Muscle layer of duodenum (tissue), 2 donors: ENCODE results near the gene TTLL11.

Experiments used
- H3K27ac ChIP-seq: one replicate; pipeline ENCODE4 v1.7.0; 2013; ENCODE audit warnings: mild to moderate bottlenecking, low read length
- H3K27me3 ChIP-seq: one replicate; pipeline ENCODE4 v1.7.0; 2013; ENCODE audit warnings: low read depth, mild to moderate bottlenecking, control low read depth, low read length
- H3K36me3 ChIP-seq, 2 donors: one replicate each; pipeline ENCODE4 v1.7.0; 2013; ENCODE audit warnings: low read length in 2 of 2, control low read depth in 1 of 2, mild to moderate bottlenecking in 1 of 2; ENCODE audit not compliant: insufficient read depth in 2 of 2, control insufficient read depth in 1 of 2
- H3K4me1 ChIP-seq, 2 donors: one replicate each; pipeline ENCODE4 v1.7.0; 2013; ENCODE audit warnings: low read length in 2 of 2, mild to moderate bottlenecking in 2 of 2, control low read depth in 1 of 2, moderate library complexity in 1 of 2; ENCODE audit not compliant: insufficient read depth in 2 of 2, control insufficient read depth in 1 of 2
- H3K4me3 ChIP-seq, 2 donors: one replicate each; pipeline ENCODE4 v1.7.0; 2013; ENCODE audit warnings: low read length in 2 of 2, low read depth in 1 of 2, mild to moderate bottlenecking in 1 of 2
- H3K9me3 ChIP-seq, 2 donors: one replicate each; pipeline ENCODE4 v1.7.0; 2013; ENCODE audit warnings: low read length in 2 of 2, control low read depth in 1 of 2, mild to moderate bottlenecking in 1 of 2; ENCODE audit not compliant: control insufficient read depth in 1 of 2
- donor health status: healthy.

TTLL11 gene

GRCh38 chr9:121781701-121782464, 311.2 kb downstream of the TTLL11 start:
- no peak overlapping the region for H3K27ac ChIP-seq
- H3K4me1 ChIP-seq, result peaks cover 0 to 4% of the 10 kb centered on the region in 2 donors
- H3K4me3 ChIP-seq, result no peak overlapping the region
- H3K9me3 ChIP-seq, result peaks cover 0 to 3% of the 10 kb centered on the region in 2 donors
- H3K27me3 ChIP-seq, result no peaks in the 10 kb centered on the region
- H3K36me3 ChIP-seq, result peaks cover 30 to 57% of the 10 kb centered on the region in 2 donors

GRCh38 chr9:121781145-121781548, 312.0 kb downstream of the TTLL11 start:
- H3K9me3 ChIP-seq, result peaks cover 0 to 3% of the 10 kb centered on the region in 2 donors
- no peaks in the 10 kb centered on the region for H3K27me3 ChIP-seq
- H3K36me3 ChIP-seq, result peaks cover 37 to 61% of the 10 kb centered on the region in 2 donors
- no peak overlapping the region for H3K27ac ChIP-seq
- peaks cover 0 to 4% of the 10 kb centered on the region in 2 donors for H3K4me1 ChIP-seq
- H3K4me3 ChIP-seq, result no peak overlapping the region

- no peaks in the 10 kb centered on the region for H3K27me3 ChIP-seq
- H3K36me3 ChIP-seq, result peaks cover 44 to 60% of the 10 kb centered on the region in 2 donors
- H3K27ac ChIP-seq, result no peak overlapping the region
Observed at GRCh38 chr9:121780177-121781040, 312.7 kb downstream of the TTLL11 start.

GRCh38 chr9:121779381-121780117, 313.6 kb downstream of the TTLL11 start:
- peak overlapping the region; percentile 53 for H3K27ac ChIP-seq
- peaks cover 46 to 63% of the 10 kb centered on the region in 2 donors for H3K36me3 ChIP-seq
- H3K4me1 ChIP-seq, result peaks cover 0 to 4% of the 10 kb centered on the region in 2 donors
- H3K27me3 ChIP-seq, result no peaks in the 10 kb centered on the region
- no peak overlapping the region for H3K4me3 ChIP-seq
- peaks cover 0 to 3% of the 10 kb centered on the region in 2 donors for H3K9me3 ChIP-seq

More at GRCh38 chr9:121780177-121781040, 312.7 kb downstream of the TTLL11 start:
- Histone ChIP-seq H3K4me3 (no peak overlapping the region), H3K4me1 (peaks cover 0 to 4% of the 10 kb centered on the region in 2 donors), H3K9me3 (peaks cover 0 to 3% of the 10 kb centered on the region in 2 donors)

- peaks cover 50 to 65% of the 10 kb centered on the region in 2 donors for H3K36me3 ChIP-seq
- H3K4me3 ChIP-seq, result no peak overlapping the region
- H3K27me3 ChIP-seq, result no peaks in the 10 kb centered on the region
- peak overlapping the region; percentile 53 for H3K27ac ChIP-seq
- peaks cover 0 to 3% of the 10 kb centered on the region in 2 donors for H3K9me3 ChIP-seq
- H3K4me1 ChIP-seq, result peaks cover 0 to 4% of the 10 kb centered on the region in 2 donors
Observed at GRCh38 chr9:121778252-121779225, 314.6 kb downstream of the TTLL11 start.

- Histone ChIP-seq H3K27ac (no peak overlapping the region), H3K36me3 (peaks cover 42 to 63% of the 10 kb centered on the region in 2 donors)
Observed at GRCh38 chr9:121776739-121777637, 316.1 kb downstream of the TTLL11 start.

GRCh38 chr9:121776001-121776738, 316.9 kb downstream of the TTLL11 start:
- no peak overlapping the region for H3K27ac ChIP-seq
- H3K27me3 ChIP-seq, result no peaks in the 10 kb centered on the region
- H3K4me1 ChIP-seq, result peaks cover 0 to 12% of the 10 kb centered on the region in 2 donors
- H3K9me3 ChIP-seq, result peaks cover 0 to 3% of the 10 kb centered on the region in 2 donors
- H3K4me3 ChIP-seq, result no peak overlapping the region
- peaks cover 35 to 56% of the 10 kb centered on the region in 2 donors for H3K36me3 ChIP-seq

More at GRCh38 chr9:121776739-121777637, 316.1 kb downstream of the TTLL11 start:
- Histone ChIP-seq H3K4me3 (no peak overlapping the region), H3K4me1 (peaks cover 0 to 4% of the 10 kb centered on the region in 2 donors), H3K27me3 (no peaks in the 10 kb centered on the region), H3K9me3 (peaks cover 0 to 3% of the 10 kb centered on the region in 2 donors)

- Histone ChIP-seq H3K4me3 (no peak overlapping the region), H3K36me3 (peaks cover 43 to 62% of the 10 kb centered on the region in 2 donors), H3K27ac (no peak overlapping the region), H3K9me3 (peaks cover 0 to 3% of the 10 kb centered on the region in 2 donors), H3K27me3 (no peaks in the 10 kb centered on the region), H3K4me1 (peaks cover 0 to 15% of the 10 kb centered on the region in 2 donors)
Observed at GRCh38 chr9:121774715-121775613, 318.1 kb downstream of the TTLL11 start.
